ENCODE results near the gene TTC4.
"Not testable (repeated sequence)": the region's sequence is repeated elsewhere in the genome, so short reads cannot be mapped to it uniquely, and the experiment has no call there.

Gene TTC4

DNA sequence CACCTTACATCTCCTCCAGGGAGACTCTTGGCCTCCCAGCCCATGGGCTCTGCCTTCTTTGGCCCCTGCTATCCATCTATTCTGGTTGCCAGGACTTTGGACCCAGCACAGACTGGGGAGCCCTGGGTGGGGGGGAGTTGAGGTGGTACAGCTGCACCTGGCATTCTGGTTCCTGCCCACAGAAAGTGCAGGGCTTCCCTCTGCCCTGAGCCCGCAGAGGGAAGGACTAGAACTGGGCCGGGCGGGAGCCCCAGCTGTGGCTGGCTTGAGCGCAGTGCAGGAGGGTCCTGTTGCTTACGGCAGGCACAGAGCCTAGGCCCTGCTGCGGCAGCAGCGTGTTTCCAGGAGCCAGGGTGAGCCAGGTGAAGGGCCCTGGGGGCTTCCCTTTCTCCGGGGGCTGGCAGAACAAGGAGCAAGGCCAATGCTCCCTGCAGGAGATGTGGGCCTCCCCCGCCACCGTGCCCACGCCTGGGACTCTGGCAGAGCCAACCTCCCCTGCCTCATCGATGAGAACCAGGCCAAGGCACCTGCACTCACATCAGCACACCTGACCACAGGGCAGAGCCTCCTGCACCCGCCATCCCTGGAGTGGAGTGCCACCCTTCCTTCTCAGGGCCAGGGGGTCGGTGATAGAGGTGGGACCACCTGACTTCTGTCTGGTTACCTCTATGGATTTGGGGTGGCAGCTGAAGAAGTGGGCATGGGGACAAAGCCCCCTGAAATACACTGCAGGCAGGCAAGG lies 32.6 kb downstream of the TTC4 start:
- no peak for DNase-seq (ENCODE audit: low read depth, low spot score)

GRCh38 chr1:54750596-54750995 lies 34.9 kb downstream of the TTC4 start:
- no peak for DNase-seq (ENCODE audit: low read depth, low spot score)

DNA sequence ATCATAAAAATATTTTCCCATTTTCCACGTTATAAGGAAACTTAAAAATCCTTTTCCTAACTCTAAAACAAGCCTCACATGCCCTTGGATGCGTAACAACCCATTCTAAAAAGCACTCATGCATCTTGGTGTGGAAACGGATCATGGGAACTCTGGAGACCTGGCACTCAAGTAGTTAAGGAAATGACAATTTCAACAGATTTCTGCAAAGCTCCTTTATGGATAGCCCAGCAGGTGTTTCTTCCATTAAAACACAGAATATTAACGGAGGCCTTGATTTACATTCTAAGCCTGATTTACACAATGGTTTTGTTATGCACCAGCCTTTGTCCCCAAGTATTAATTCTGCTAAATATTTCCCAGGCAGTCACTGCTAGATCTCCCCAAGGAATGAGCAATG lies 35.8 kb downstream of the TTC4 start:
- no peak for DNase-seq (ENCODE audit: low read depth, low spot score)

DNA sequence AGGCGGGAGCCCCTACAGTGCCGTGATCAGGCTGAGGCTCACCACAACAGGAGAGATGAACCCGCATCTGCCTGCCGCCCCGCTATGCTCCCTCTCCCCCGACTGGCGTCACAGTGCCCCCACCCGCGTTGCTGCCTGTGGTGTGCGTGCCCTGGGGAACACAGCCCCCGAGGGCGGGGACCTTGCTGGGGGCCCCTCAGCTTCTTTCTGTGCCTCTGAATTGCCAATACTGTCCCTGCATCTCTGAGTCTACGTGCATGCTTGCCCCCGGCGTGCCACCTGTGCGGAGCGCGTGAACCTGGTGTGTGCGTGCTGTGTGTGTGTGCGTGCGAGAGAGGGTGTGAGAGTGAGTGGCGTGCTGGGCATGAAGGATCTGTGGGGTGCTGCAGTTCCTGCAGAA lies 38.4 kb downstream of the TTC4 start:
- DNase-seq (ENCODE audit: low read depth, low spot score), result no peak

DNA sequence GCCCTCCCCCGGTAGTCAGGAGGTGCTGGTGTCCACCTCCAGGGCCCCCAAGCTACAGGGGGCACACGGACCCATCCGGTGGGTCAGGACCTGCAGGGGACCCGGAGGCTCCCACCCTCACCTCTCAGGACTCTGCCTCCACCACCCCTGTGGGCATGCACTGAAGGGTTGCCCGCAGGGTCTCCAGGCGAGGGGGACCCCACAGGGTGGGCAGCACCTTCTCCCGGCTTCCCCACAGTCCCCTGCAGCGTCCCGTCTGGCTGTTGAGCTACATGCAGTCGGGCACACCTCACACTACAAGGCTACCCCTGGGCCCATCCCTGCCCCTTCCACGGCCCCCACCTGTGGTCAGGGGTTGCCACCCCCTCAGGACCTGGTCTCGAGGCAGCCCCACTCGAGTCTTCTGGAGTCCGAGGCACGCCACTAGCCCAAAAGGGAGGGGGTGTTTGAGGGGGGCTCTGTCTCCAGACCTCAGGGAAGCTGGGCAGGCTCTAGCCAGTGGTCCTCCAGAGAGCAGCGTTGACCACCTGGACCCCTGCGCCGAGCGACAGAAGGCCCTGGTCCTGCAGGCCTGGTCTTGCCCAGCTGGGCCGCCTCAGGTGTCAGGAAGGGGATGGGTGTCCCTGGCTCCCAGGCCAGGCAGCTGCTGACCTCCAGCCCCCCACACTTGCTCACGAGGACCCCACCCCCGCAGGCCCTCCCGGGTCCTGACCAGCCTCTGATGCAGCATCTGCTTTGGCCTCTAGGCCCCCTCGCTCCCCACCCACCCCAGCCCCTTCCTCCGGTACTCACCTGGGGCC lies 39.0 kb downstream of the TTC4 start:
- DNase-seq (ENCODE audit: low read depth, low spot score), result no peak

DNA sequence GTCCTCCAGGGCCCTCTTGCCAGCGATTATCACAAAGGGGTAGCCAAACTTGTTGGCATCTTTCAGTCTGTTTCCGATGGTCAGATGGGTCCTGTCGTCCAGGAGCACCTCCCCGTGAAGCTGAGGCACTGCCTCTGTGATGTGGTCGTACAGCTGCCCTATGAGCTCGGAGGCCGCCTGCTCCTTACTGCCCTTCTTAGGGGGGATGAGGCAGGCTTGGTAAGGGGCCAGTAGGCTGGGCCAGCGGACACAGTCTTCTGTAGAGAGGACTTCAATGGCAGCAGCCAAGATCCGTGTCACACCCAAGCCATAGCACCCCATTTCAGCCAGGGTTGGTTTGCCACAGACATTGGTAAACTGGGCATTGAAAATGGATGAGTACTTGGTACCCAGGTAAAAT lies 42.2 kb downstream of the TTC4 start:
- DNase-seq (ENCODE audit: low read depth, low spot score), result no peak

DNA sequence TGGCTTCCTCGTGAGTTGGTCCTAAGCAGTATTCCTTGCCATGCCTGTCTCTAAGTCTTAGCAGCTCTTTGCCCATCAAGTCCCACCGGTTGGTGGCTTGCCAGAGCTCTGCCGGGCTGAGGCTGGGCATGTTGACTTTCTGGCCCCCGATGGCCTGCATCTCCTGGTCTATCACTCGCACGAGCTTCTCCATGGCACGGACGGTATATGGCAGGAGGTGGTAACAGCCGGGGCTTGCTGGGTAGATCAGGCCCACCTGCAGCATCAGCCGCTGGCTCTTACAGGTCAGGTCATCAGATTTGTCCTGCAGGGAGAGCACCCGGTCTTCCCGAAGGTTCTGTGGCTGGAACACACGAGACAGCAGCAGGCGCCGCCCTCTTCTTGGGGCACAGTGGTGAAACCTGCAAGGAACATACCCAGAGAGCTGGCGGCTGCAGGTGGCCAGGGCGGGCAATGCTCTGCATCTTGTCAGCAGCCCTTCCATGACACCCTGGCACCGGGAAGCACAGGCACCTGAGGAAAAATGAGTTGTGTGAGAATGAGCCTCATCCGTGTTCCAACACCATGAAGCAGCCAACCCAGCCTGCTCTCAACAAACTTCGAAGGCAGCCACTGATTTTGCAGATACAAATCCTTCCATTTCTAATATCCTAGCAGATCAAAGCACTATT lies 43.2 kb downstream of the TTC4 start:
- DNase-seq (ENCODE audit: low read depth, low spot score), result no peak

DNA sequence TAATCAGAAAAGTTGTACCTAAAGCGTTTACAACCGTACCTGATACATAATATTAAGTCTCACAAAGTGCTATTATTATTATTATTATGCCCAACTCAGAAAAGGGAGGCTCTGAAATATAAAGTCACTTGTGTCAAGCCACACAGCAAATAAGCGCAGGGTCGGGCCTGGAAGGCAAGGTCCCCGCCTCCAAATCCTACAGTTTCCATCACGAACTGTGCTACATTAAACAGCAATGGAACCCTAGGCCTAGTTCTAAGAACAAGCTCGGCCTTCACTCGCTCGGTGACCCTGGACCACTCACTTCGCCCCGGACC lies 48.1 kb downstream of the TTC4 start:
- DNase-seq (ENCODE audit: low read depth, low spot score), result no peak

- DNase-seq (ENCODE audit: low read depth, low spot score), result peak; percentile 99
Measured at GRCh38 chr1:54764133-54764921, 48.7 kb downstream of the TTC4 start, which contains the start of gene PARS2. TSS of gene PARS2 (minus strand) at chr1:54764523. CDS start at chr1:54759161, 5,362 bp downstream.

DNA sequence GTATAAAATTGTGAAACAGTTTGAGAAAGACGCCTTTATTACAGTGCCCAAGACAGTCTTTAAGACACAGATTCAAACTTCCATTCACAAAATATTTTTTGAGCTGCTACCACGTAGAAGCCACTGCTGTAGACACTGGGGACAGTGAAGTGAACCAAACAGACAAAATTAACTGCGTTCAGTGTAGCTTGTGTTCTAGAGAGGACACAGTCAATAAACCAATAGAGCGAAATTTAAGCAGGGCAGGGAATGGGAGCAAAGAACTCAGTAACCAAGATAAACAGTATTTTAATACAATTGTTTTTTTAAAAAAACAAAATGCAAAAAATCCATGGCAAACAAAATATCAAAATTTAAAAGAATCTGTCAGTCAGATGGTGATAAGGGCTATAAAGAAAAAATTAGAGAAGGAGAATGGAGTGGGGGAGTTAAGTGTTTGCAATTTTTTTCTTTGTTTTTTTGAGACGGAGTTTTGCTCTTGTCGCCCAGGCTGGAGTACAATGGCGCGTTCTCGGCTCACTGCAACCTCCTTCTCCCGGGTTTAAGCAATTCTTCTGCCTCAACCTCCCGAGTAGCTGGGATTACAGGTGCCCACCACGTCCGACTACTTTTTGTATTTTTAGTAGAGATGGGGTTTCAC lies 49.4 kb downstream of the TTC4 start:
- no peak for DNase-seq (ENCODE audit: low read depth, low spot score)

- DNase-seq (ENCODE audit: low read depth, low spot score), result no peak
Measured at GRCh38 chr1:54766726-54767125, 51.1 kb downstream of the TTC4 start.

DNA sequence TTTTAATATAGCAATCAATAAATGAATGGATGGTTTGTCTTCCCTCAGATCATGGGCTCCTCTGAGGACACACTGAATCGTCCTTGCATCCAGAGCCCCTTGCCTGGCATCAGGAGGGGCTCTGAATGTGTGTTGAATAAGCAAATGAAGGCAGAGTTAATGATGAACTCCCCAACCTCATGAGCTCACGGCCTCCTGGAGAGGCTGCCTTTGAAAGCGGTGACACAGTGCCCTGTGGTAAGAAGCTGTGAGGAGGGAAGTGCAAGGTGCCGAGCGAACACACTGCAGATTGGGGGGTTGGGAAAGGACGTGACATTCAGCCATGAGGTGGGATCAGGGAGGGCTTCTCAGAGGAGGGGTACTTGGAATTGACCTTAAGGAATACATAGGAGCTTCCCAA lies 51.9 kb downstream of the TTC4 start:
- no peak for DNase-seq (ENCODE audit: low read depth, low spot score)

GRCh38 chr1:54768093-54768492 lies 52.4 kb downstream of the TTC4 start:
- DNase-seq (ENCODE audit: low read depth, low spot score), result no peak

DNA sequence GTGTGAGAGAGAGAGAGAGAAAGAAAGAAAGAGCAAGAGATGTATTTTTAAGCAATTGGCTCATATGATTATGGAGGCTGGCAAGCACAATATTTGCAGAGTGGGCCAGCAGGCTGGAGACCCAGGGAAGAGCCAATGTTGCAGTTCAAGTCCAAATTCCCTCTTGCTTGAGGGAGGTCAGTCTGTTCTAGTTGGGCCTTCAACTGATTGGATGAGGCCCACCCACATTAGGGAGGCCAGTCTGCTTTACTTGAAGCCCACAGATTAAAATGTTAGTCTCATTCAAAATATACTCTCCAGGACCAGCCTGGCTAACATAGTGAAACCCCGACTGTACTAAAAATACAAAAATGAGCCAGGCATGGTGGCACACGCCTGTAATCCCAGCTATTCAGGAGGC lies 57.3 kb downstream of the TTC4 start:
- no peak for DNase-seq (ENCODE audit: low read depth, low spot score)

DNA sequence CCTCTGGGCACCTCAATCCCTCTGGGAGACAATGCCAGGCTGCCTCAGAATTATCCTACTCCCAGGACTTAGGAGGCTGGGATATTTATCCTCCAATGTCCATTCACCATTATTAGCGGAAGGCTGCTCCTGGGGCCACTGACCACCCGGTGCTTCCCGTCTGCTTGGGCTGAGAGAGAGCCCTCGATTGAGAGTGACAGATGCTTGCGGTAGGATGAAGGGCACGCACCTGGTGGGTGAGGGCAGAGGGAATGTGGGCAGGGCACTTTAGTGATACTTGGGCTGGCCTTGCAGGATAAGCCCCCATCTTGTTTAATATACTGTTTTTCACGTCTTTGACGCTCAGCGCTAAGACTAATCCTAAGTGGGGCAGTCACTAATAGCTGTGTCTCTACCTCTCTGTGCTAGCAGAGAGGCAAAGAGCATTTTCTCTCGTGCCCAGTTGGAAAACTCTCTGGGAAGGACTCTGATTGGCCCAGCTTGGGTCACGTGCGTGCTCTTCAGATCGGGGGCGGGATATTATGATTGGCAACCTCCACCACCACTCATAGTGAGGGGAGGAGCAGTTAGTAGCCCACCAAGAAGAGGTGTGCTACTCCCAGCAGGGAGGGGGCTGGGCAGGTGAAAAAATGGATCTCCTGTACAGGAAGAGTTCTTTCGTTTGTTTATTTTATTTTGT lies 59.3 kb downstream of the TTC4 start:
- DNase-seq (ENCODE audit: low read depth, low spot score), result no peak

- DNase-seq (ENCODE audit: low read depth, low spot score), result not testable (repeated sequence)
Measured at GRCh38 chr1:54775828-54776721, 60.4 kb downstream of the TTC4 start.

DNA sequence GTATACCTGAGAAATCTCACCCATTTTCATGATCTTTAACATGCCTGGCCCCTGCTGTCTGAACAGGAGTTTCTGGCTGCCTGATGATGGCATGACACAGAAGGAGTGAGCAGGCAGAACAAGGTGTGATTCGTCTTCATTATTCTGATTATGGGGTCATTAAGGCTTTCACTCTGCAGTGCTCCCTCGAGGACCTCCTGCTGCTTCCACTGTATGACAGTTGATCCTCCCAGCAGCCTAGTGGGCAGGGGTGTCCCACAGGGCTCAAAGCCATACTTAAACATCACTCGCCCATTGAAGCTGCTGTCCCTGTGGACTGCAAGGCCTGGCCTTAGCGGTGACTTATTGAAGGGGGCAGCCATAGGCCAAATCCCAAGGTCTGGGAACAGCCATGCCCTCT lies 61.4 kb downstream of the TTC4 start:
- DNase-seq (ENCODE audit: low read depth, low spot score), result no peak

DNA sequence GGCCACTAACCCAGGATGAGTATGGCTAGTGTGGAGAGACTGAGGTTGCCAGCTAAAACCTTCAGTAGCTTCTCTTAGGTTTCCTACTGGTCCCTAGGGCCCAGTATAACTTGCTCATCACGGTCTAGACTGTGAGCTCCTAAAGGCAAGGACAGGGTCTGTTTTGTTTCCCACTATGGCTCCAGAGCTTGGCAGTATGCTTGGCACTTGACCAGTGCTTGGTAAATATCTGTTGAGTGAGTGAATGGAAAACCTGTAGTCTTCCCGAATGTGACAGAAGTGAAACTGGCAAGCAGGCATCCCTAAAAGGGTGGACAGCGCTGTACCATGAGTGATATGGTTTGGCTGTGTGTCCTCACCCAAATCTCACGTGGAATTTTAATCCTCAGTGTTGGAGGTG lies 61.8 kb downstream of the TTC4 start:
- DNase-seq (ENCODE audit: low read depth, low spot score), result no peak

DNA sequence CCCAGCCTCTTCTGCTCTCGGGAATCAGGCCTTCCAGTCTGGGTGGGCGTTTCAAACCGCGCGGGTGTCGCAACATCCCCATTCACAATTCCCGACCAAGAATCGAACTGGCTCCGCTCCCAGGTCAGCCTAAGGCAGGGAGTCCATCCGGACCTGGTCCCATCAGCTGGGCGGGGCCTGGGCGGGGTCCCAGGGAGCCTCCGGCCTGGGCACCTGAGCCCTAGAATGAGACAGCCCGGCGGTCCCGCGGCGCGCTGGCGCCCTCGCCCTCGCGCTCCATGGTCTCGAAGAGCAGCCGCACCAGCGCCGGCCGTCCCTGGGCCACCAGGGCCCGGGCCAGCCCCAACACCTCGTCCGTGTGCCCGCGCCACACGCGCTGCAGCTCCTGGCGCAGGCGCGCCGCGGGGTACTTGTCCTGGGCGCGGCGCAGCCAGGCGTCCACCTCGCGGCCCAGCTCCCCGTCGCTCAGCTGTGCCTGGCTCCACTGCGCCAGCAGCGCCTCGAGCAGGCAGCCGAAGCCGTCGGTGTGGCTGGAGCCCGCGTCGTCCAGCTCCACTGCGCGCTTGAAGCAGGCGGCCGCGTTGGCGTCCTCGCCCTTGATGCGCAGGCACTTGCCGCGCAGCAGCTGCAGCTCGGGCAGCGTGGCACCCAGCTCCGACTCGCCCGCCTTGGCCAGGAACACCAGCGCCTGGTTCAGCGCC lies 65.5 kb downstream of the TTC4 start:
- no peak for DNase-seq (ENCODE audit: low read depth, low spot score)
